ENCODE measurements around the gene ATRAID. TPM values are rescaled to one million over a fixed set of nuclear protein-coding genes. Genes with fewer than 3 reads are reported as not detected.

The ATRAID gene
- total RNA-seq: 200 and 246 TPM in 2 replicates

GRCh38 chr2:27211943-27212625, at the start of gene ATRAID, which contains the start of gene SLC5A6:
ATRAID (plus strand) TSS chr2:27212041; CDS start chr2:27212369, 328 bp downstream.
SLC5A6 (minus strand) TSS chr2:27212268; CDS start chr2:27207650, 4,618 bp downstream.

GRCh38 chr2:27217173-27218121, 5.6 kb downstream of the ATRAID start, which contains the start of gene CAD:
CAD (plus strand) TSS chr2:27217369; CDS start chr2:27217552, 183 bp downstream.

GRCh38 chr2:27262379-27263286, 50.8 kb downstream of the ATRAID start, which contains the start of gene SLC30A3:
SLC30A3 (minus strand) TSS chr2:27263047; CDS start chr2:27262906, 141 bp downstream.

Other genes starting within 250 kb of the ATRAID start
- 4.4 and 5.8 TPM in 2 replicates for gene MAPRE3, start 241.4 kb upstream of the ATRAID start, total RNA-seq
- 68.0 and 68.5 TPM in 2 replicates for gene TMEM214, start 179.1 kb upstream of the ATRAID start, total RNA-seq
- 21.8 and 23.3 TPM in 2 replicates for gene AGBL5, start 160.4 kb upstream of the ATRAID start, total RNA-seq
- 201 and 215 TPM in 2 replicates for gene OST4, start 140.4 kb upstream of the ATRAID start, total RNA-seq
- 113 and 123 TPM in 2 replicates for gene EMILIN1, start 133.4 kb upstream of the ATRAID start, total RNA-seq
- gene KHK, start 125.3 kb upstream of the ATRAID start, total RNA-seq: 0.26 and 0.65 TPM in 2 replicates
- 6.9 and 15.8 TPM in 2 replicates for gene CGREF1, start 92.9 kb upstream of the ATRAID start, total RNA-seq
- gene ABHD1, start 88.2 kb upstream of the ATRAID start, total RNA-seq: 0.22 and 0.26 TPM in 2 replicates
- gene PREB, start 77.4 kb upstream of the ATRAID start, total RNA-seq: 29.9 and 40.6 TPM in 2 replicates
- not detected in 2 replicates for gene PRR30, start 72.6 kb upstream of the ATRAID start, total RNA-seq
- gene TCF23, start 63.0 kb upstream of the ATRAID start, total RNA-seq: under 0.01 TPM in 2 replicates
- 14.6 and 15.4 TPM in 2 replicates for gene SLC5A6, start 227 bp downstream of the ATRAID start, total RNA-seq
- 19.1 and 28.1 TPM in 2 replicates for gene CAD, start 5.3 kb downstream of the ATRAID start, total RNA-seq
- gene SLC30A3, start 51.0 kb downstream of the ATRAID start, total RNA-seq: under 0.01 TPM in 1 of 2 replicates, not detected in the other
- not detected in 2 replicates for gene DNAJC5G, start 63.4 kb downstream of the ATRAID start, total RNA-seq
- not detected in 2 replicates for gene TRIM54, start 70.4 kb downstream of the ATRAID start, total RNA-seq
- 0.39 and 1.4 TPM in 2 replicates for gene UCN, start 96.4 kb downstream of the ATRAID start, total RNA-seq
- 95.4 and 108 TPM in 2 replicates for gene MPV17, start 111.1 kb downstream of the ATRAID start, total RNA-seq
- gene GTF3C2, start 144.7 kb downstream of the ATRAID start, total RNA-seq: 25.7 and 31.5 TPM in 2 replicates
- 26.1 and 27.3 TPM in 2 replicates for gene EIF2B4, start 158.3 kb downstream of the ATRAID start, total RNA-seq
- gene SNX17, start 158.6 kb downstream of the ATRAID start, total RNA-seq: 127 and 145 TPM in 2 replicates
- gene ZNF513, start 168.7 kb downstream of the ATRAID start, total RNA-seq: 5.4 and 6.5 TPM in 2 replicates
- gene PPM1G, start 197.6 kb downstream of the ATRAID start, total RNA-seq: 51.8 and 52.4 TPM in 2 replicates
- 135 and 145 TPM in 2 replicates for gene NRBP1, start 216.6 kb downstream of the ATRAID start, total RNA-seq
- gene KRTCAP3, start 230.3 kb downstream of the ATRAID start, total RNA-seq: not detected in 2 replicates